ENCODE measurements around the gene CD7. TPM values are rescaled to one million over a fixed set of nuclear protein-coding genes. Genes with fewer than 3 reads are reported as not detected.

The CD7 gene
- total RNA-seq, 1 donor from 2014 or later = not detected

DNA sequence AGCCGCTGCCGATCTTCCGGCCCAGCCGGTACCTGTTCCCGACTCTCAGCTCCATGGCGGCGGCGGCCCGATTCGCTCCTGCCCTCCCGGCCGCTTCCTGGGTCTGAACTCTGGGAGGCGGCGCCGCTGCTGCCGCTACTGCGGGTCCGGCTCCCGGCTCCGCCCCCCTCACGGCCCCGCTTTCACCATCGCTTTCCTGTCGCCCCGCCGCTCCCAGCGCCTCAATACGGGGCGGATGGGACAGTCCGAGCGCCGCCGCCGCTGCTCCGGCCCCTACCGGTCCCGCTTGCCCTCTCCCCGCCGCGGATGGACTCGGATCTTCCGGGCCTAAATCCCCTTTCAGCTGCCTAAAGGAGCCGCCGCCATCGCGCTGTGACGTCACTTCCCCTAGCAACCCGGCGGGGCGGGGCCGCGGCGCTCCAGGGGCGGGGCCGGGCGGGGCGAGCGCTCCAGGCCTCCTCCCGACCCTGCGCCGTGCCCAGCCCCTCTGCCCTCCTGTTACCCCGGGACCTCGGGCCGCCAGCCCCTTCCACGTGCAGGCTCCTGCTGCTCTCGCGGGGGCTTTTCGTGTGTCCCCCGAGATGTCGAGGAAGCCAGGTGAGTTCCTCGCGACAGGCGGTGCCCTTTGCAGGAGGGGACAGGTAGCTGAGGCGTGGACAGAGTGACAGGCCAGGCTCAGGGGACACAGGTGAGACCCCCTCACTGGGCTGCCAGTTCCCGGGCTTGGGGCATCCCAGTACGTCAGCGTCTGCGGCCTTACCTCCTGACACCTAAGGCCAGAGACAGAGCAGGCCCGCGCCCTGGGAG lies 43.9 kb downstream of the CD7 start, which contains the start of gene CSNK1D:
TSS of gene CSNK1D (minus strand) at position 374 of the 807 bp plus-strand sequence. CDS start at position 55, 319 bp downstream.
- H3K27ac Mint-ChIP-seq (ENCODE audit: unreplicated experiment) = peak within 1 kb of the TSS; percentile 100
- peak; percentile 90 for DNase-seq (ENCODE audit: low read depth, low spot score)
- peak within 1 kb of the TSS; percentile 98 for H3K4me3 Mint-ChIP-seq
- no peaks in the 10 kb centered on the region for H3K9me3 Mint-ChIP-seq
- H3K27me3 Mint-ChIP-seq (ENCODE audit: low read depth) = no peaks in the 10 kb centered on the region
- peaks cover 11% of the 10 kb centered on the region for H3K36me3 Mint-ChIP-seq (ENCODE audit: low read depth)
- TF ChIP-seq, protein P1, sequence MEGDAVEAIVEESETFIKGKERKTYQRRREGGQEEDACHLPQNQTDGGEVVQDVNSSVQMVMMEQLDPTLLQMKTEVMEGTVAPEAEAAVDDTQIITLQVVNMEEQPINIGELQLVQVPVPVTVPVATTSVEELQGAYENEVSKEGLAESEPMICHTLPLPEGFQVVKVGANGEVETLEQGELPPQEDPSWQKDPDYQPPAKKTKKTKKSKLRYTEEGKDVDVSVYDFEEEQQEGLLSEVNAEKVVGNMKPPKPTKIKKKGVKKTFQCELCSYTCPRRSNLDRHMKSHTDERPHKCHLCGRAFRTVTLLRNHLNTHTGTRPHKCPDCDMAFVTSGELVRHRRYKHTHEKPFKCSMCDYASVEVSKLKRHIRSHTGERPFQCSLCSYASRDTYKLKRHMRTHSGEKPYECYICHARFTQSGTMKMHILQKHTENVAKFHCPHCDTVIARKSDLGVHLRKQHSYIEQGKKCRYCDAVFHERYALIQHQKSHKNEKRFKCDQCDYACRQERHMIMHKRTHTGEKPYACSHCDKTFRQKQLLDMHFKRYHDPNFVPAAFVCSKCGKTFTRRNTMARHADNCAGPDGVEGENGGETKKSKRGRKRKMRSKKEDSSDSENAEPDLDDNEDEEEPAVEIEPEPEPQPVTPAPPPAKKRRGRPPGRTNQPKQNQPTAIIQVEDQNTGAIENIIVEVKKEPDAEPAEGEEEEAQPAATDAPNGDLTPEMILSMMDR (conservative IDR thresholded peaks at IDR 0.05) = no peak
- peaks cover 41% of the 10 kb centered on the region for H3K4me1 Mint-ChIP-seq

DNA sequence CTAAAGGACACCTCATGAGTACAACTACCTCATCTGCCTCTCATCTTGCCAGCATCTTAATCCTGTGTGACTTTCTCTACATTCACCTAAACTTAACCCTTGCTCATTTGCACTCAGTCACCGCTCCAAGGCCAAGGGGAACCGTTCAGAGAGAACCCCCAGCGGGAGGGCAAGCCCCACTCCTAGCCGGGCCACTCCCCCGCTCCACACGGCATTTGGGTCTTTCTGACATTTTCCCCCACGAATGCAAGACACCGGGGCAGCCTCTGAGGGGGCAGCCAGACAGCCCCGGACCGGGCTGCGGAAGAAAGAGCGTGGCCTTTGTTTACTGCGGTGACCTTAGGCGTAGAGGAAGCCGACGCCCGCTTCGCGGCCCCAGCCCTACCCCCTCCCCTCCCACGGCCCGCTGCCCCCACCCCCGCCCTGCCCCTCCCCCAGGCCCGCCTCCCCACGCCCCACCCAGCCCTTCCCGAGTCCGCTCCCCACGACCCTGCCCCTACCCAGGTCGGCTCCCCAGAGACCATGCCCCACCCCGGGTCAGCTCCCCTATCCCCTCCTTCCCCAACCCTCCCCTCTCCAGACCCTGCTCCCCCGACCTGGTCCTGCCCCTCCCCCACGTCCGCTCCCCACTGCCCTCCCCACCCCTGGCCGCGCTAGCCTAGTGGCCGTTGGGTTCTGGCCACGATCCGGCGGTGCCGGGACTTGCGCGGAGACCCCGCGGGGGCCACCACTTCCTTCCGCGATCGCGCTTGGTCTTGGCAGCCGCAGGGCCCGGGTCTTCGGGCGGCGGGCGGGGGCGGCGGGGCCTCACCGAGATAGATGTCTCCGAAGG lies 44.7 kb downstream of the CD7 start:
- TF ChIP-seq, protein P1 (conservative IDR thresholded peaks at IDR 0.05) = no peak
- DNase-seq (ENCODE audit: low read depth, low spot score) = peak; percentile 23
- H3K9me3 Mint-ChIP-seq = no peaks in the 10 kb centered on the region
- peak overlapping the region; percentile 97 for H3K27ac Mint-ChIP-seq (ENCODE audit: unreplicated experiment)
- peaks cover 44% of the 10 kb centered on the region for H3K4me1 Mint-ChIP-seq
- peak overlapping the region; percentile 98 for H3K4me3 Mint-ChIP-seq
- no peaks in the 10 kb centered on the region for H3K27me3 Mint-ChIP-seq (ENCODE audit: low read depth)
- peaks cover 11% of the 10 kb centered on the region for H3K36me3 Mint-ChIP-seq (ENCODE audit: low read depth)

DNA sequence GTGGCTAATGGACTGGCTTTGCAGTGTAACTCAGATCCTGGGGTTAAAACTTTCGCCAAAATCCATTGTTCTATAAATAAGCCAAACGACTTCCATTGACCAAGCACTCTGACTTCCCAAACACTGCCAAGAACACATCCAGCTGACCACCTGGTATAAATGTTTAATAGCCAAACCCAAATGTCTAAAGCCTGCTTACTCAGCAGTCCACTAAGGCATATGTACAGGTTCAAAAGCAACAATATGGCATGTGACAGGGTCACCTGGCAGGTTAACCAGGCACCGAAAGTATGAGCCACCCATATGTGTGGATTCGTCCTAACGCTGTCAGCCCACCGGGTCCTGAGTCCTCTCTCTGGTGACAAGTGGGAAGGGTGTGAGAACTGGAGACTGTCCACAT lies 46.0 kb downstream of the CD7 start:
- Mint-ChIP-seq H3K27me3 (ENCODE audit: low read depth) (no peaks in the 10 kb centered on the region), H3K9me3 (no peaks in the 10 kb centered on the region), H3K4me1 (peaks cover 44% of the 10 kb centered on the region), H3K36me3 (ENCODE audit: low read depth) (peaks cover 18% of the 10 kb centered on the region), H3K27ac (ENCODE audit: unreplicated experiment) (no peak overlapping the region), H3K4me3 (peak overlapping the region; percentile 98)
- TF ChIP-seq, protein P1 (conservative IDR thresholded peaks at IDR 0.05) = no peak
- DNase-seq (ENCODE audit: low read depth, low spot score) = no peak

DNA sequence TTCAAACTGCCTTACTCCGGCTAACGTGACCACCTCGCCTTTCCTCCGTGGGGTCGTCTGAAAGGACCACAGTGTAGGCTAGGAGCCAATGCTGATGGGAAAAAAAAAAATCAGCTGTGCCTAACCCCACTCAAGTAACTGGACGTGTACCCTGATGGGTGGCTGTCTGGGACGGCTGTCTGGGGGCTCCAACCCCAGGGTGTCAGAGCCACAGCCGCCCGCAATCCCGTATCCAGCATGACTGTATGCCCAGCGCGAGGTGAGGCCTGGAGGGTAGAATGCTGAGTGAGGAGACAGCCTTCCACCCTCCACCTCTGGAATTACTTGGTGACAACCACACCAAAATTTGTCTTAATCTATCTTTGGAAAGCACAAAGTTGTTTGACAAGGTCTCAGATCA lies 46.8 kb downstream of the CD7 start:
- peaks cover 44% of the 10 kb centered on the region for H3K4me1 Mint-ChIP-seq
- no peaks in the 10 kb centered on the region for H3K27me3 Mint-ChIP-seq (ENCODE audit: low read depth)
- H3K27ac Mint-ChIP-seq (ENCODE audit: unreplicated experiment) = no peak overlapping the region
- H3K36me3 Mint-ChIP-seq (ENCODE audit: low read depth) = peaks cover 22% of the 10 kb centered on the region
- DNase-seq (ENCODE audit: low read depth, low spot score) = no peak
- H3K4me3 Mint-ChIP-seq = peak overlapping the region; percentile 75
- TF ChIP-seq, protein P1 (conservative IDR thresholded peaks at IDR 0.05) = no peak
- H3K9me3 Mint-ChIP-seq = no peaks in the 10 kb centered on the region

DNA sequence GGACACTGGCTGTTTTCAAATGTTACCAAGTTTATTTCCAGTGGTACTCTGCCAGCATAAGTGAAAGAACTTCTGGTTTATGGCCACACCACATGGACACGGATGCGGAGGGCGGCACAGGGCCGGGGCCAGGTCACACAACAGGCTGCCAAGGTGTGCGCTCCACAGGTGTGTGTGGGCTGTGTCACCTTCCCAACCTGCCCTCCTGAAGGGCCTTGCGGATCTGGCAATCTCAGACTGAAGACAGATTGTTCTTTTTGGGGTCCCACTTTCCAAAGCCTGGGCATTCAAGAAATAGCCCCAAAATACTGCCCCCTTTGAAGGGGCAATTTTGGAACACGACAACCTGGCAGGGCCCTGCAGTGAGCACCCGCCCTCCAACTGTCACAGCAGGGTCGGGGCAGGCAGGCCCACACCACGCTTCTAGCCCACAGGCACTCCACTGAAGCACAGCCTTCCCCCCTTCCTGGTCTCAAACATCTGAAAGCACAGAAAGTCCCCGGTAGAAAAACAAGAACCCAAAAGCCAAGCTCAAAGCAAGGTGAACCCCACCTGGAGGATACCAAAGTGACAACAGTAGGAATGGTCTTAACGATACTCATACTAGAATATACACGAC lies 47.4 kb downstream of the CD7 start:
- DNase-seq (ENCODE audit: low read depth, low spot score) = no peak
- Mint-ChIP-seq H3K36me3 (ENCODE audit: low read depth) (peaks cover 23% of the 10 kb centered on the region), H3K9me3 (no peaks in the 10 kb centered on the region), H3K27ac (ENCODE audit: unreplicated experiment) (no peak overlapping the region), H3K4me3 (peak overlapping the region; percentile 75), H3K4me1 (peaks cover 44% of the 10 kb centered on the region), H3K27me3 (ENCODE audit: low read depth) (no peaks in the 10 kb centered on the region)
- TF ChIP-seq, protein P1 (conservative IDR thresholded peaks at IDR 0.05) = no peak

Measured in neural crest cell (in vitro differentiated cells).